Measurements from ENCODE around the gene MAD1L1.
"Not testable (repeated sequence)": the region's sequence is repeated elsewhere in the genome, so short reads cannot be mapped to it uniquely, and the experiment has no call there.

The MAD1L1 gene

GRCh38 chr7:1930381-1931065 is 302.2 kb downstream of the MAD1L1 start:
- H3K4me1 ChIP-seq (ENCODE audit: control insufficient read depth in 2 of 2, insufficient read depth in 2 of 2, low read length in 2 of 2), result peaks cover 6 to 18% of the 10 kb centered on the region in 2 donors
- no peak overlapping the region for H3K27ac ChIP-seq (ENCODE audit: low read depth in 2 of 2, low read length in 2 of 2)
- no peaks in the 10 kb centered on the region for H3K27me3 ChIP-seq (ENCODE audit: control insufficient read depth in 2 of 2, insufficient read depth in 2 of 2, low read length in 2 of 2)
- no peak overlapping the region for H3K4me3 ChIP-seq (ENCODE audit: low read length in 2 of 2)
- no peak overlapping the region for H3K9ac ChIP-seq (ENCODE audit: low read depth in 1 of 2, low read length in 2 of 2)
- no peaks in the 10 kb centered on the region for H3K9me3 ChIP-seq (ENCODE audit: control insufficient read depth in 2 of 2, low read length in 2 of 2)
- H3K36me3 ChIP-seq (ENCODE audit: control insufficient read depth in 2 of 2, insufficient read depth in 2 of 2, low read length in 2 of 2), result peaks cover 0 to 3% of the 10 kb centered on the region in 2 donors

- Histone ChIP-seq H3K9ac (ENCODE audit: low read depth in 1 of 2, low read length in 2 of 2) (peak overlapping the region in 1 of 2 donors; percentile 54), H3K4me1 (ENCODE audit: control insufficient read depth in 2 of 2, insufficient read depth in 2 of 2, low read length in 2 of 2) (peaks cover 6 to 18% of the 10 kb centered on the region in 2 donors)
- not testable (repeated sequence) for H3K27ac ChIP-seq (ENCODE audit: low read depth in 2 of 2, low read length in 2 of 2); H3K4me3 ChIP-seq (ENCODE audit: low read length in 2 of 2); H3K9me3 ChIP-seq (ENCODE audit: control insufficient read depth in 2 of 2, low read length in 2 of 2); H3K36me3 ChIP-seq (ENCODE audit: control insufficient read depth in 2 of 2, insufficient read depth in 2 of 2, low read length in 2 of 2); H3K27me3 ChIP-seq (ENCODE audit: control insufficient read depth in 2 of 2, insufficient read depth in 2 of 2, low read length in 2 of 2)
These were observed 303.3 kb downstream of the MAD1L1 start for GRCh38 chr7:1929349-1929925.

DNA sequence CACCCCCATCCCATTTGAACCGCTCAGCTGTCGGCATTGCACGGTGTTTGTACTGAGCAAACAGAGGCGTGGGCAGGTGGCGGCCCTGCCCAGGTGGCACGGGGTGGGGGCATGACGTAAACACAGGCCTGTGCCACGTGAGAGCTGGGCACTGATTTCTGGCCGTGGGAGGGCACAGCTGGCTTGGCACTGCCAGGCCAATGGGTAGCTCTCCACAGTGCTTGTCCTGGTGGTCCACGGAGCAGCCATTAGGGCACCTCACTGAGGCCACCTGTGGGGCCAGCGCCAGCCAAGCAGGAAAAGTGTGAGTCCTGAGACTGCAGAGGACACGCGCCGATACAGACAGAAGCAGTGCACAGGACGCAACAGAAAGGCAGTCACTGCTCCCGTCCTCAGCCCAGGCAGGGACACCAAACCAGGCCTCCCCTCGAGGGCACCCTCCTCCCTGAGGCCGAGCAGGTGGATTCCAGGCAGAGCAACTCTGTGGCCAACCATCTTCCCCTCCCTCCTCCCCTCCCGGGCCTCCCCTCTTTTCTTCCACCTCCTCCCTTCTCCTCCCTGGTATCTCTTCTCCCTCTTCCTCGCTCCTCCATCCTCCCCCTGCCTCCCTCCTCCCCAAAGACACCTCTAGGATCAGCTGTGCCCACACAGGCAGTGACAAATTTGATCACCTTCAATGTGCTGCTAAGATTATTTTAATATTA is 303.9 kb downstream of the MAD1L1 start:
- peaks cover 0 to 3% of the 10 kb centered on the region in 2 donors for H3K36me3 ChIP-seq (ENCODE audit: control insufficient read depth in 2 of 2, insufficient read depth in 2 of 2, low read length in 2 of 2)
- peak overlapping the region; percentile 41 to 47 for H3K4me3 ChIP-seq (ENCODE audit: low read length in 2 of 2)
- no peaks in the 10 kb centered on the region for H3K27me3 ChIP-seq (ENCODE audit: control insufficient read depth in 2 of 2, insufficient read depth in 2 of 2, low read length in 2 of 2)
- H3K27ac ChIP-seq (ENCODE audit: low read depth in 2 of 2, low read length in 2 of 2), result no peak overlapping the region
- no peaks in the 10 kb centered on the region for H3K9me3 ChIP-seq (ENCODE audit: control insufficient read depth in 2 of 2, low read length in 2 of 2)
- peak overlapping the region; percentile 54 to 65 for H3K9ac ChIP-seq (ENCODE audit: low read depth in 1 of 2, low read length in 2 of 2)
- H3K4me1 ChIP-seq (ENCODE audit: control insufficient read depth in 2 of 2, insufficient read depth in 2 of 2, low read length in 2 of 2), result peaks cover 6 to 18% of the 10 kb centered on the region in 2 donors

GRCh38 chr7:1927937-1928644 is 304.7 kb downstream of the MAD1L1 start:
- peak overlapping the region in 1 of 2 donors; percentile 47 for H3K4me3 ChIP-seq (ENCODE audit: low read length in 2 of 2)
- H3K4me1 ChIP-seq (ENCODE audit: control insufficient read depth in 2 of 2, insufficient read depth in 2 of 2, low read length in 2 of 2), result peaks cover 6 to 18% of the 10 kb centered on the region in 2 donors
- H3K9me3 ChIP-seq (ENCODE audit: control insufficient read depth in 2 of 2, low read length in 2 of 2), result no peaks in the 10 kb centered on the region
- H3K9ac ChIP-seq (ENCODE audit: low read depth in 1 of 2, low read length in 2 of 2), result peak overlapping the region; percentile 54 to 65
- H3K27me3 ChIP-seq (ENCODE audit: control insufficient read depth in 2 of 2, insufficient read depth in 2 of 2, low read length in 2 of 2), result no peaks in the 10 kb centered on the region
- H3K36me3 ChIP-seq (ENCODE audit: control insufficient read depth in 2 of 2, insufficient read depth in 2 of 2, low read length in 2 of 2), result peaks cover 0 to 3% of the 10 kb centered on the region in 2 donors
- H3K27ac ChIP-seq (ENCODE audit: low read depth in 2 of 2, low read length in 2 of 2), result no peak overlapping the region

GRCh38 chr7:1926908-1927306 is 305.8 kb downstream of the MAD1L1 start:
- peaks cover 6 to 18% of the 10 kb centered on the region in 2 donors for H3K4me1 ChIP-seq (ENCODE audit: control insufficient read depth in 2 of 2, insufficient read depth in 2 of 2, low read length in 2 of 2)
- H3K27me3 ChIP-seq (ENCODE audit: control insufficient read depth in 2 of 2, insufficient read depth in 2 of 2, low read length in 2 of 2), result no peaks in the 10 kb centered on the region
- no peak overlapping the region for H3K9ac ChIP-seq (ENCODE audit: low read depth in 1 of 2, low read length in 2 of 2)
- peaks cover 0 to 2% of the 10 kb centered on the region in 2 donors for H3K36me3 ChIP-seq (ENCODE audit: control insufficient read depth in 2 of 2, insufficient read depth in 2 of 2, low read length in 2 of 2)
- no peak overlapping the region for H3K27ac ChIP-seq (ENCODE audit: low read depth in 2 of 2, low read length in 2 of 2)
- no peaks in the 10 kb centered on the region for H3K9me3 ChIP-seq (ENCODE audit: control insufficient read depth in 2 of 2, low read length in 2 of 2)
- H3K4me3 ChIP-seq (ENCODE audit: low read length in 2 of 2), result no peak overlapping the region

DNA sequence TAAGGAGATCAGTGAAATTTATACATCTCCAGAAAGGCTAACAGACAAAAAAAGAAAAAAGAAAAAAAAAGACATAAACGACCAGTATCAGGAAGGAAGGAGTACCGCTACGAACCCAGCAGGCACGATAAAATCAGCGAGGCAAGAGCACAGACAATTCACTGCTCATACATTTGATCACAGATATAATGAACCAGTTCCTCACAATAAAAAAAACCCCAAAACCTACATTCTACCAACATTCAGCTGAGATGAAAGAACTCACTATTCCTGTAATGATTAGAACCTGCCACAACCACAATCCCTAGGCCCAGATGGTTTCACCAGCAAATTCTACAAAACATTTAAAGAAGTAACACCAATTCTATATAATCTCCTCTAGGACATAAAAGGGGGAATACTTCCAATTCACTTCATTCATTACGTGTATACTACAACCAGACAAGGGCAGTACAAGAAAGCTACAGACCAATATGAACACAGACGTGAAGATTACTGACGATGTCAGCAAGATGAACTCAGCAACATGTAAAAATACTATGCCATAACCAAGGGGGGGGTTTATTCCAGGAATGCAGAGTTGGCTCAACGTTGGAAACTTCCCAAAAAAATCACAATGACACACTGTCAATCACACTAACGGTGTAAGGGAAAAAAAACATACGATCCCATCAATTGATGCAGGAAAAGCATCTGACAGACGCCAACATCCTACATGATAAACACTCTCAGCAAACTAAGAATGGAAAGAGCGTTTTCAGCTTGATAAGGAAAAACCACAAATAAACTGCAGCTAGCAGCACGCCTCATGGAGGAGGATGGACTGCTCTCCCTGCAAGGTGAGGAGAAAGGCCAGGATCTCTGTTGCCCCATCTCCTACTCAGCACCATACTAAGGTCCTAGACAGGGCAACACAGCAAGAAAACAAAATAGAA is 306.5 kb downstream of the MAD1L1 start:
- Histone ChIP-seq H3K27ac (ENCODE audit: low read depth in 2 of 2, low read length in 2 of 2) (no peak overlapping the region), H3K9me3 (ENCODE audit: control insufficient read depth in 2 of 2, low read length in 2 of 2) (no peaks in the 10 kb centered on the region), H3K4me1 (ENCODE audit: control insufficient read depth in 2 of 2, insufficient read depth in 2 of 2, low read length in 2 of 2) (peaks cover 6 to 18% of the 10 kb centered on the region in 2 donors), H3K9ac (ENCODE audit: low read depth in 1 of 2, low read length in 2 of 2) (no peak overlapping the region), H3K27me3 (ENCODE audit: control insufficient read depth in 2 of 2, insufficient read depth in 2 of 2, low read length in 2 of 2) (no peaks in the 10 kb centered on the region), H3K36me3 (ENCODE audit: control insufficient read depth in 2 of 2, insufficient read depth in 2 of 2, low read length in 2 of 2) (peaks cover 0 to 2% of the 10 kb centered on the region in 2 donors), H3K4me3 (ENCODE audit: low read length in 2 of 2) (no peak overlapping the region)

GRCh38 chr7:1925349-1925748 is 307.4 kb downstream of the MAD1L1 start:
- no peaks in the 10 kb centered on the region for H3K9me3 ChIP-seq (ENCODE audit: control insufficient read depth in 2 of 2, low read length in 2 of 2)
- H3K27me3 ChIP-seq (ENCODE audit: control insufficient read depth in 2 of 2, insufficient read depth in 2 of 2, low read length in 2 of 2), result no peaks in the 10 kb centered on the region
- peaks cover 0 to 2% of the 10 kb centered on the region in 2 donors for H3K36me3 ChIP-seq (ENCODE audit: control insufficient read depth in 2 of 2, insufficient read depth in 2 of 2, low read length in 2 of 2)
- no peak overlapping the region for H3K27ac ChIP-seq (ENCODE audit: low read depth in 2 of 2, low read length in 2 of 2)
- no peak overlapping the region for H3K9ac ChIP-seq (ENCODE audit: low read depth in 1 of 2, low read length in 2 of 2)
- H3K4me3 ChIP-seq (ENCODE audit: low read length in 2 of 2), result no peak overlapping the region
- H3K4me1 ChIP-seq (ENCODE audit: control insufficient read depth in 2 of 2, insufficient read depth in 2 of 2, low read length in 2 of 2), result peaks cover 6 to 18% of the 10 kb centered on the region in 2 donors

DNA sequence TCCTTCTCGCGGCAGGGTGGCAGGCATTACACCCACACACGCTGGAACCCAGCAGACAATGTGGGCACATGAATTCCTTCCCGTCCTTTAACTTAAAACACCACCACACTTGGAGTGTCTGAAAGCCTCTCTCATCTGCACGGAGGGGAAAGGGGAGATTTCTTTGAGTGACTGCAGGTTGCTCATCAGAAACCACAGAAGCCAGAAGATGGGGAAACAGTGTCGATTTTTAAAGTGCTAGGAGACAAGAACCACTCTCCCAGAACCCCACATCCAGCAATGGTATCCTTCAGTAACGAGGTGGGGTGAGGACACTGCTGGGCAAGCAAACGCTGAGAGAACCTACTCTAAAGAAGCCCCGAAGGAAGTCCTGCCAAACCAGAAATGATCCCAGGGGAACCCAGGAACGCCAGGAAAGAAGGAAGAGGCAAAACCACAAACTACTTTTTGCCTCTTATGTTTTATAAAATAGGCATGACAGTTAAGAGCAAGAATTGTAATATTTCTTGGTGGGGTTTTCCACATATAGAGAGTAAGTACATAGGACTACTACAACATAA is 308.4 kb downstream of the MAD1L1 start:
- Histone ChIP-seq H3K9ac (ENCODE audit: low read depth in 1 of 2, low read length in 2 of 2) (no peak overlapping the region), H3K4me3 (ENCODE audit: low read length in 2 of 2) (no peak overlapping the region), H3K4me1 (ENCODE audit: control insufficient read depth in 2 of 2, insufficient read depth in 2 of 2, low read length in 2 of 2) (peaks cover 9 to 20% of the 10 kb centered on the region in 2 donors), H3K27ac (ENCODE audit: low read depth in 2 of 2, low read length in 2 of 2) (no peak overlapping the region), H3K27me3 (ENCODE audit: control insufficient read depth in 2 of 2, insufficient read depth in 2 of 2, low read length in 2 of 2) (no peaks in the 10 kb centered on the region), H3K36me3 (ENCODE audit: control insufficient read depth in 2 of 2, insufficient read depth in 2 of 2, low read length in 2 of 2) (peaks cover 0 to 2% of the 10 kb centered on the region in 2 donors), H3K9me3 (ENCODE audit: control insufficient read depth in 2 of 2, low read length in 2 of 2) (no peaks in the 10 kb centered on the region)

Data from mucosa of rectum (tissue), 2 donors.